ENCODE results near the gene PLA1A.
"Not testable (repeated sequence)": the region's sequence is repeated elsewhere in the genome, so short reads cannot be mapped to it uniquely, and the experiment has no call there.

The PLA1A gene

DNA sequence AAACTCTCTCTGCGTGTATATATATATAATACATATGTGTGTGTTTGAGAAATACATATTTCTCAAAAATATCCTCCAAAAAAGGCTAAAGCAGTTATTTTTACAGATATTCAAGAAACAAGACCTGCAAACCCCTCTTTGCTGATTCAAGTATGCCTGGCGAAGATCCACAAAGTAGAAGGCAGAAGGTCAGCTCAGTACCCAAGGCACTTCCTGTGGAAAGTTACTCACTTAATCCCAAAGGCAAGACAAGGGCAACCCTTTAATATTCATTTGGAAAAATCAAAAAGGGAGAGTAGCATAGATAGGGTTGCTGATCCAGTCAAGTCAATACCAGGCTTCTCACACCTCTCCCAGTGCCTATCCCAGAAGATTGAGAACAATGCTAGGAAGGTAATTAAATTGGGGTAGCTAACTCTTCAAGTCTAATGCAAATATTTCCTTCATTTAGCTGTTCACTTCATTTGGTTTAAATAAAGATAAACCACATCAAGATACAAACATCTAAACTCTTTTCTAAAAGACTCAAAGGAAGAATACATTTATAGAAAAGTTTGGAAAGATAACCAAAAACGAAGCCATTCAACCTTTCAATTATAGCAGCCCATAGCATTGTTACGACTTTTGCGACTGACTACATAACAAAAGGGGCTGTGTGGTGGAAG lies 72.4 kb downstream of the PLA1A start:
- no peak for DNase-seq

GRCh38 chr3:119672776-119673175 lies 75.1 kb downstream of the PLA1A start:
- DNase-seq: no peak

- no peak for DNase-seq
These were observed 76.2 kb downstream of the PLA1A start for GRCh38 chr3:119673875-119674274.

GRCh38 chr3:119675188-119675874 lies 77.6 kb downstream of the PLA1A start:
- no peak for DNase-seq

GRCh38 chr3:119676020-119676419 lies 78.3 kb downstream of the PLA1A start:
- DNase-seq: no peak

DNA sequence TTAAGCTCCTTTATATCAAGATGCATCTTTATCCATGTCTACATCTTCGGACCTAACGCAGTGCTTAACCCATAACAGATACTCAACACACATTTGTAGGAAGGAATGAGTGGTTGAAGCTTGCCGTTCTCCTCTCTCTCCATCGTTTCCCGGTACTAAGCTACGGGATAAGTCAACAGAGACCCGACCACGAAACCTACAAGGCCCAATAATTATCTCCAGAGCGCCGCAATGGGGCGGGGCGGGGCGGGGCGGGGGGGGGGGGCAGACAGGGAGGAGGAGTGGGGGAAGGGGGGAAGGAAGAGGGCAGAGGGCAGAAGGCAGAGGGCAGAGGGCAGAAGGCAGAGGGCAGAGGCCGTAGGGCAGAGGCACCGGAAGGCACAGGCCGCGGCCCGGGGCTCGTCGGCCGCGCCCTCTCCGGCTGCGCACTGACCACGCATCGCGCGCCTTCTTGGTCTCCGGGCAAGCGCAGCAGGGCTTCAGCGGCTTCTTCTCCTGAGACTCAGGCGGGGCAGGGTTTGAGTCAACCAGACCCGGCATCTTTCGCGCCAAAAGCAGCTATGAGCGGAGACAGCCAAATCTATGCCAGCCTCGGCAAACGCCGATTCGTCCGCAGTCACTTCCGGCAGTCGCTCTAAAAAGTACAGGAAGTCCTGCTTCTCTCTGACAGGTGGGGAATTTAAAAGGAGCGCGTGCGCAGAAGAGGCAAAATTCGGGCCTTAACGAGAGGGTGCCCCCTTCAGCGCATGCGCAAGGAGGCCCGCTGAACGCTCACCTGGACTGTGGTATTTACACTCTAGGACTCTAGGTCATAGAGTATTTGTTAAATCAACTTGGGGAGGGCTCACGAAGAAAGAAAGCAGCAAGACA lies 79.3 kb downstream of the PLA1A start, which contains the start of gene COX17:
Gene COX17, minus strand, starts transcription at position 636 of the 870 bp plus-strand sequence. Its CDS starts 96 bp downstream, at position 540.
- DNase-seq: peak; percentile 66 to 96 (median 88)

- no peak for DNase-seq
These were observed 79.9 kb downstream of the PLA1A start for GRCh38 chr3:119677641-119677934.

- not testable (repeated sequence) for DNase-seq
These were observed 80.5 kb downstream of the PLA1A start for GRCh38 chr3:119678209-119678608.

Measured in C1 segment of cervical spinal cord (tissue), 14 donors.